CD4-positive, alpha-beta memory T cell (primary cell): ENCODE results near the gene HNRNPA3. TPM values are rescaled to one million over a fixed set of nuclear protein-coding genes. Genes with fewer than 3 reads are reported as not detected.
A peak's percentile ranks its signal among the peaks of the same experiment; 100 is the strongest.
"Not testable (repeated sequence)": the region's sequence is repeated elsewhere in the genome, so short reads cannot be mapped to it uniquely, and the experiment has no call there.

Experiments
- CTCF ChIA-PET: fragments of 350-600 bp; sonication (Branson Sonifier 250); formaldehyde crosslinking; loops from one replicate; lab custom pipeline; 2021; ENCODE audit warnings: inconsistent platforms; ENCODE audit not compliant: partially characterized antibody; lab: Charles Lee
- POLR2A ChIA-PET: fragments of 350-600 bp; sonication (Branson Sonifier 250); formaldehyde crosslinking; loops from one replicate; lab custom pipeline; 2021; ENCODE audit not compliant: partially characterized antibody; lab: Charles Lee
- DNase-seq, 5 donors: peaks; one replicate each; pipeline versions ENCODE4 v3.0.0 to v3.0.0-alpha.2; 2020 to 2022; ENCODE audit warnings: mixed read lengths in 1 of 5
- H3K27ac ChIP-seq: one replicate; pipeline ENCODE4 v1.7.0; 2013; ENCODE audit warnings: low read depth, low read length
- H3K27me3 ChIP-seq: 2 replicates; pipeline ENCODE4 v1.7.0; 2013; ENCODE audit warnings: mild to moderate bottlenecking, low read length, moderate library complexity; ENCODE audit not compliant: insufficient read depth
- H3K36me3 ChIP-seq: 2 replicates; pipeline ENCODE4 v1.7.0; 2013; ENCODE audit warnings: mild to moderate bottlenecking, low read length, moderate library complexity; ENCODE audit not compliant: insufficient read depth
- H3K4me1 ChIP-seq: 2 replicates; pipeline ENCODE4 v1.7.0; 2013; ENCODE audit warnings: mild to moderate bottlenecking, low read length, moderate library complexity; ENCODE audit not compliant: insufficient read depth
- H3K4me3 ChIP-seq, 2 donors: one replicate each; pipeline ENCODE4 v1.7.0; 2013; ENCODE audit warnings: low read length in 2 of 2, mild to moderate bottlenecking in 1 of 2
- H3K9me3 ChIP-seq, 2 donors: one replicate each; pipeline ENCODE4 v1.7.0; 2013; ENCODE audit warnings: low read length in 2 of 2, control low read depth in 1 of 2; ENCODE audit not compliant: control insufficient read depth in 1 of 2
- H3K27ac Mint-ChIP-seq, 7 donors: one replicate each; pipeline ENCODE4 v1.8.0; 2020 to 2021; ENCODE audit warnings: mixed read lengths in 7 of 7, mild to moderate bottlenecking in 6 of 7, inconsistent platforms in 3 of 7, moderate library complexity in 3 of 7
- H3K27me3 Mint-ChIP-seq, 2 donors: one replicate each; pipeline ENCODE4 v1.8.0; 2020 to 2021; ENCODE audit warnings: mixed read lengths in 2 of 2
- H3K36me3 Mint-ChIP-seq, 2 donors: one replicate each; pipeline ENCODE4 v1.8.0; 2020 to 2021; ENCODE audit warnings: mixed read lengths in 2 of 2, inconsistent platforms in 1 of 2, mild to moderate bottlenecking in 1 of 2
- H3K4me1 Mint-ChIP-seq, 4 donors: one replicate each; pipeline ENCODE4 v1.8.0; 2020 to 2021; ENCODE audit warnings: mixed read lengths in 4 of 4, mild to moderate bottlenecking in 1 of 4
- H3K4me3 Mint-ChIP-seq, 8 donors: one replicate each; pipeline ENCODE4 v1.8.0; 2020 to 2021; ENCODE audit warnings: mixed read lengths in 8 of 8, mild to moderate bottlenecking in 7 of 8, moderate library complexity in 6 of 8, inconsistent platforms in 3 of 8
- H3K9me3 Mint-ChIP-seq, 8 donors: one replicate each; pipeline ENCODE4 v1.8.0; 2020 to 2021; ENCODE audit warnings: mixed read lengths in 8 of 8, mild to moderate bottlenecking in 5 of 8, inconsistent platforms in 3 of 8, moderate library complexity in 1 of 8
- intact Hi-C: fragments of 100-400 bp; cut with micrococcal nuclease; formaldehyde crosslinking; loops from one replicate; pipeline ENCODE4 v1.15.1; 2023
- polyA plus RNA-seq, 2 donors: library from polyadenylated mRNA; unstranded; fragments of 300-500 nt; fragmentation: Illumina TruSeq; gene quantifications; one replicate each; pipeline ENCODE4 v1.2.3, GENCODE V29; 2021
- total RNA-seq, 2 experiments: library from RNA; stranded (reverse); gene quantifications; one replicate each; pipeline ENCODE4 v1.2.3, GENCODE V29; 2021

Gene HNRNPA3
- total and polyA plus RNA-seq, 4 experiments from 2014 or later = 41.1 to 175 (median 118) TPM

- H3K27ac Mint-ChIP-seq = no peak overlapping the region
- ChIA-PET CTCF (interaction anchor here (0.6 kb wide), 1 partner anchor 91 kb away, joined by 3 read pairs; no protein-coding TSS in a partner anchor), POLR2A (interaction anchor here (1.2 kb wide), 1 partner anchor 76 kb away, joined by 3 read pairs; no protein-coding TSS in a partner anchor)
- H3K4me1 ChIP-seq = no peaks in the 10 kb centered on the region
- H3K4me3 ChIP-seq = no peak overlapping the region
- peaks cover 0 to 2% of the 10 kb centered on the region in 2 donors for H3K27me3 Mint-ChIP-seq
- H3K27ac ChIP-seq = no peak overlapping the region
- no peaks in the 10 kb centered on the region for H3K4me1 Mint-ChIP-seq
- H3K9me3 Mint-ChIP-seq = no peaks in the 10 kb centered on the region
- no peak for DNase-seq
- H3K36me3 ChIP-seq = no peaks in the 10 kb centered on the region
- H3K36me3 Mint-ChIP-seq = no peaks in the 10 kb centered on the region
- no peak overlapping the region for H3K4me3 Mint-ChIP-seq
- intact Hi-C loops = no loop called here
- H3K27me3 ChIP-seq = no peaks in the 10 kb centered on the region
- no peaks in the 10 kb centered on the region for H3K9me3 ChIP-seq
Observed at GRCh38 chr2:177188482-177189469, 23.8 kb upstream of the HNRNPA3 start.

- intact Hi-C loops = no loop called here
- CTCF ChIA-PET = interaction anchor here (0.9 to 1.1 kb wide), 2 partner anchors 105 to 144 kb away, joined by 3 read pairs; no protein-coding TSS in a partner anchor
- Histone ChIP-seq H3K9me3 (no peaks in the 10 kb centered on the region), H3K27ac (no peak overlapping the region), H3K27me3 (no peaks in the 10 kb centered on the region), H3K4me1 (no peaks in the 10 kb centered on the region), H3K36me3 (no peaks in the 10 kb centered on the region), H3K4me3 (no peak overlapping the region)
- no peak for DNase-seq
- H3K9me3 Mint-ChIP-seq = no peaks in the 10 kb centered on the region
- POLR2A ChIA-PET = no interaction called here
- H3K4me1 Mint-ChIP-seq = no peaks in the 10 kb centered on the region
- H3K4me3 Mint-ChIP-seq = no peak overlapping the region
- H3K27me3 Mint-ChIP-seq = peaks cover 0 to 2% of the 10 kb centered on the region in 2 donors
- no peaks in the 10 kb centered on the region for H3K36me3 Mint-ChIP-seq
- H3K27ac Mint-ChIP-seq = no peak overlapping the region
Observed at GRCh38 chr2:177190941-177191340, 21.7 kb upstream of the HNRNPA3 start.

GRCh38 chr2:177192788-177193187 is 19.8 kb upstream of the HNRNPA3 start:
- Mint-ChIP-seq H3K4me1 (no peaks in the 10 kb centered on the region), H3K27me3 (no peaks in the 10 kb centered on the region), H3K36me3 (no peaks in the 10 kb centered on the region), H3K4me3 (no peak overlapping the region), H3K9me3 (no peaks in the 10 kb centered on the region), H3K27ac (peak overlapping the region in 1 of 7 donors; percentile 36)
- CTCF ChIA-PET = no interaction called here
- Histone ChIP-seq H3K4me3 (no peak overlapping the region), H3K27me3 (no peaks in the 10 kb centered on the region), H3K9me3 (no peaks in the 10 kb centered on the region), H3K4me1 (no peaks in the 10 kb centered on the region), H3K36me3 (no peaks in the 10 kb centered on the region), H3K27ac (no peak overlapping the region)
- DNase-seq = no peak
- intact Hi-C loops = no loop called here
- POLR2A ChIA-PET = no interaction called here

- H3K27me3 ChIP-seq = no peaks in the 10 kb centered on the region
- H3K4me3 ChIP-seq = no peak overlapping the region
- no peaks in the 10 kb centered on the region for H3K4me1 Mint-ChIP-seq
- no peaks in the 10 kb centered on the region for H3K36me3 Mint-ChIP-seq
- H3K27ac Mint-ChIP-seq = peak overlapping the region in 1 of 7 donors; percentile 55
- H3K36me3 ChIP-seq = no peaks in the 10 kb centered on the region
- ChIA-PET CTCF (no interaction called here), POLR2A (interaction anchor here (1.4 kb wide), 1 partner anchor 24 kb away, joined by 3 read pairs; no protein-coding TSS in a partner anchor)
- intact Hi-C loops = no loop called here
- no peaks in the 10 kb centered on the region for H3K9me3 ChIP-seq
- peak overlapping the region in 2 of 8 donors; percentile 15 to 23 for H3K4me3 Mint-ChIP-seq
- H3K9me3 Mint-ChIP-seq = no peaks in the 10 kb centered on the region
- no peak for DNase-seq
- no peak overlapping the region for H3K27ac ChIP-seq
- H3K4me1 ChIP-seq = no peaks in the 10 kb centered on the region
- H3K27me3 Mint-ChIP-seq = no peaks in the 10 kb centered on the region
Observed at GRCh38 chr2:177193240-177193639, 19.4 kb upstream of the HNRNPA3 start.

- H3K27me3 ChIP-seq = no peaks in the 10 kb centered on the region
- Mint-ChIP-seq H3K27ac (no peak overlapping the region), H3K27me3 (no peaks in the 10 kb centered on the region), H3K4me1 (no peaks in the 10 kb centered on the region), H3K36me3 (no peaks in the 10 kb centered on the region), H3K4me3 (no peak overlapping the region), H3K9me3 (no peaks in the 10 kb centered on the region)
- no peak overlapping the region for H3K27ac ChIP-seq
- DNase-seq = no peak
- H3K4me3 ChIP-seq = no peak overlapping the region
- no peaks in the 10 kb centered on the region for H3K4me1 ChIP-seq
- no peaks in the 10 kb centered on the region for H3K9me3 ChIP-seq
- POLR2A ChIA-PET = no interaction called here
- intact Hi-C loops = no loop called here
- no peaks in the 10 kb centered on the region for H3K36me3 ChIP-seq
- CTCF ChIA-PET = interaction anchor here (1.1 to 2.6 kb wide), 5 partner anchors 17 to 98 kb away, joined by 3 to 9 read pairs (median 4); partner anchors contain the start of gene HNRNPA3
Observed at GRCh38 chr2:177195194-177195593, 17.4 kb upstream of the HNRNPA3 start.

GRCh38 chr2:177200419-177200818 is 12.2 kb upstream of the HNRNPA3 start:
- H3K9me3 Mint-ChIP-seq, H3K27ac ChIP-seq, CTCF ChIA-PET, H3K4me3 Mint-ChIP-seq, DNase-seq, H3K9me3 ChIP-seq, H3K27me3 ChIP-seq, intact Hi-C loops, H3K27me3 Mint-ChIP-seq, H3K27ac Mint-ChIP-seq, H3K4me1 Mint-ChIP-seq, H3K4me3 ChIP-seq, H3K36me3 Mint-ChIP-seq, H3K4me1 ChIP-seq, H3K36me3 ChIP-seq: not testable (repeated sequence)
- POLR2A ChIA-PET = interaction anchor here (3.1 kb wide), 1 partner anchor 12 kb away, joined by 13 read pairs; the partner anchor contains the start of gene HNRNPA3

- POLR2A ChIA-PET = interaction anchor here (3.1 kb wide), 1 partner anchor 10 kb away, joined by 13 read pairs; the partner anchor contains the start of gene HNRNPA3
- Mint-ChIP-seq H3K27me3 (no peaks in the 10 kb centered on the region), H3K27ac (peak overlapping the region in 1 of 7 donors; percentile 81), H3K36me3 (no peaks in the 10 kb centered on the region), H3K9me3 (no peaks in the 10 kb centered on the region), H3K4me1 (peaks cover 0 to 4% (median 3%) of the 10 kb centered on the region in 4 donors), H3K4me3 (peak overlapping the region in 1 of 8 donors; percentile 36)
- Histone ChIP-seq H3K27me3 (no peaks in the 10 kb centered on the region), H3K4me3 (no peak overlapping the region), H3K4me1 (no peaks in the 10 kb centered on the region), H3K36me3 (no peaks in the 10 kb centered on the region), H3K9me3 (no peaks in the 10 kb centered on the region), H3K27ac (no peak overlapping the region)
- DNase-seq = no peak
- intact Hi-C loops = no loop called here
- CTCF ChIA-PET = interaction anchor here (1.2 to 2.0 kb wide), 6 partner anchors 10 to 132 kb away, joined by 3 to 10 read pairs (median 5); partner anchors contain the start of gene NFE2L2
Observed at GRCh38 chr2:177201919-177202346, 10.7 kb upstream of the HNRNPA3 start.
